Lower lobe of right lung (tissue), 2 donors: Measurements from ENCODE around the gene AHR. TPM values are rescaled to one million over a fixed set of nuclear protein-coding genes. Genes with fewer than 3 reads are reported as not detected.

Experiments
- ATAC-seq, 2 donors: fragments of 200-7000 bp; cut with Tn5 transposase; one replicate each; pipeline ENCODE4 v1.9.1; 2020 to 2022; ENCODE audit warnings: mild to moderate bottlenecking in 2 of 2, moderate library complexity in 2 of 2
- DNase-seq: peaks from one replicate; pipeline ENCODE4 v3.0.0-alpha.2; 2020
- H3K27ac ChIP-seq: fragments of 200-600 bp; one replicate; pipeline ENCODE4 v1.8.0; 2022
- H3K27me3 ChIP-seq: fragments of 200-600 bp; one replicate; pipeline ENCODE4 v1.8.0; 2022; ENCODE audit warnings: low read depth
- H3K36me3 ChIP-seq: fragments of 200-600 bp; one replicate; pipeline ENCODE4 v1.8.0; 2022; ENCODE audit warnings: mild to moderate bottlenecking
- H3K4me1 ChIP-seq: fragments of 200-600 bp; one replicate; pipeline ENCODE4 v1.8.0; 2022
- H3K4me3 ChIP-seq: fragments of 200-600 bp; one replicate; pipeline ENCODE4 v1.8.0; 2022; ENCODE audit warnings: mild to moderate bottlenecking
- H3K9me3 ChIP-seq: fragments of 200-600 bp; one replicate; pipeline ENCODE4 v1.8.0; 2022
- intact Hi-C: fragments of 100-400 bp; cut with DNase I; formaldehyde crosslinking; loops from one replicate; pipeline ENCODE4 v1.11.0; 2022
- total RNA-seq: library from RNA; stranded (reverse); fragmentation: NEBNext Ultra II Directional; extraction: Animal tissue kit (Norgen Biotek cat#: 25700); gene quantifications from one replicate; pipeline ENCODE4 v1.2.1, GENCODE V29; 2021
- TF ChIP-seq, protein P1 (sequence below): fragments of 200-600 bp; IDR thresholded peaks from one replicate; pipeline ENCODE4 v1.8.0; 2022; ENCODE audit warnings: antibody characterized with exemption, mild to moderate bottlenecking
- donor health status: DM: no; HTN: yes; CAD: no; lungs with severe emphysema.

Gene AHR
- total RNA-seq, 1 donor from 2014 or later: 132 TPM

DNA sequence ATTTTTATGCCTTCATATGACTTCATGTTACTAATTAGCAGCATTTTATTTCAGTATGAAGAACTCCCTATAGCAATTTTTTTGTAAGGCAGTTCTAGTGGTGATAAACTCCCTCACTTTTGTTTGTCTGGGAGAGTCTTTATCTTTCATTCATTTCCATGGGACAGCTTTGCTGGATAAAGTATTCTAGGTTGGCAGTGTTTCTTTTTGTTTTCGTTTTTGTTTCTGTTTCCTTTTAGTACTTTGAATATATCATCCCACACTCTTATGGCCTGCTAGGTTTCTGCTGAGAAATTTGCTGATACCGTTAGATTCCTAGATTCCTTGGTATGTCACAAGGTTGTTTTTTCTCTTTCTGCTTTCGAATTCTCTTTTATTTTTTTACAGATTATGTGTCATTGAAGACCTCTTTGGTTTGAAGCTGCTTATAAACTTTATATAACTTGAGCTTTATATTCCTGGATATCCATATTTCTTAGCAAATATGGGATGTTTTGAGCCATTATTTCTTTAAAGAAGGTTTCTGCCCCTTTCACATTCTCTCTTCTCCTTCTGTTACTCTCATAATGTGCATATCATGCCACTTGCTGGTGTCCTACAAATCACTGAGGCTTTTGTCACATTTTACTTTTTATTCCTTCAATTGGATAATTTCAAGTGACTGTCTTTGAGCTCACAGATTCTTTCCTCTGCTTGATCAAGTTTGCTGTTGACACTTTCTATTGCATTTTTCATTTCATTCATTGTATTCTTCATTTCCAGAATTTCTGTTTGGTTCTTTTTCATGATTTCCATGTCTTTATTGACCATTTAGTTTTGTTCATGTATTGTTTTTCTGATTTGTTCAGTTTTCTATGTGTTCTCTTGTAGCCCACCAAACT lies 28.9 kb upstream of the AHR start:
- TF ChIP-seq, protein P1, sequence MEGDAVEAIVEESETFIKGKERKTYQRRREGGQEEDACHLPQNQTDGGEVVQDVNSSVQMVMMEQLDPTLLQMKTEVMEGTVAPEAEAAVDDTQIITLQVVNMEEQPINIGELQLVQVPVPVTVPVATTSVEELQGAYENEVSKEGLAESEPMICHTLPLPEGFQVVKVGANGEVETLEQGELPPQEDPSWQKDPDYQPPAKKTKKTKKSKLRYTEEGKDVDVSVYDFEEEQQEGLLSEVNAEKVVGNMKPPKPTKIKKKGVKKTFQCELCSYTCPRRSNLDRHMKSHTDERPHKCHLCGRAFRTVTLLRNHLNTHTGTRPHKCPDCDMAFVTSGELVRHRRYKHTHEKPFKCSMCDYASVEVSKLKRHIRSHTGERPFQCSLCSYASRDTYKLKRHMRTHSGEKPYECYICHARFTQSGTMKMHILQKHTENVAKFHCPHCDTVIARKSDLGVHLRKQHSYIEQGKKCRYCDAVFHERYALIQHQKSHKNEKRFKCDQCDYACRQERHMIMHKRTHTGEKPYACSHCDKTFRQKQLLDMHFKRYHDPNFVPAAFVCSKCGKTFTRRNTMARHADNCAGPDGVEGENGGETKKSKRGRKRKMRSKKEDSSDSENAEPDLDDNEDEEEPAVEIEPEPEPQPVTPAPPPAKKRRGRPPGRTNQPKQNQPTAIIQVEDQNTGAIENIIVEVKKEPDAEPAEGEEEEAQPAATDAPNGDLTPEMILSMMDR: no peak
- intact Hi-C loops: no loop called here
- Histone ChIP-seq H3K9me3 (peaks cover 40% of the 10 kb centered on the region), H3K36me3 (no peaks in the 10 kb centered on the region), H3K4me3 (no peak overlapping the region), H3K27me3 (no peaks in the 10 kb centered on the region), H3K4me1 (peaks cover 5% of the 10 kb centered on the region), H3K27ac (no peak overlapping the region)
- DNase-seq (no peak), ATAC-seq (no peak)

- no peaks in the 10 kb centered on the region for H3K27me3 ChIP-seq
- H3K4me3 ChIP-seq: no peak overlapping the region
- peak overlapping the region; percentile 44 for H3K27ac ChIP-seq
- DNase-seq (no peak), ATAC-seq (peak; percentile 24 to 33)
- intact Hi-C loops: no loop called here
- no peaks in the 10 kb centered on the region for H3K36me3 ChIP-seq
- peaks cover 8% of the 10 kb centered on the region for H3K9me3 ChIP-seq
- TF ChIP-seq, protein P1: no peak
- peaks cover 28% of the 10 kb centered on the region for H3K4me1 ChIP-seq
Measured at GRCh38 chr7:17274551-17275245, 23.8 kb upstream of the AHR start.

DNA sequence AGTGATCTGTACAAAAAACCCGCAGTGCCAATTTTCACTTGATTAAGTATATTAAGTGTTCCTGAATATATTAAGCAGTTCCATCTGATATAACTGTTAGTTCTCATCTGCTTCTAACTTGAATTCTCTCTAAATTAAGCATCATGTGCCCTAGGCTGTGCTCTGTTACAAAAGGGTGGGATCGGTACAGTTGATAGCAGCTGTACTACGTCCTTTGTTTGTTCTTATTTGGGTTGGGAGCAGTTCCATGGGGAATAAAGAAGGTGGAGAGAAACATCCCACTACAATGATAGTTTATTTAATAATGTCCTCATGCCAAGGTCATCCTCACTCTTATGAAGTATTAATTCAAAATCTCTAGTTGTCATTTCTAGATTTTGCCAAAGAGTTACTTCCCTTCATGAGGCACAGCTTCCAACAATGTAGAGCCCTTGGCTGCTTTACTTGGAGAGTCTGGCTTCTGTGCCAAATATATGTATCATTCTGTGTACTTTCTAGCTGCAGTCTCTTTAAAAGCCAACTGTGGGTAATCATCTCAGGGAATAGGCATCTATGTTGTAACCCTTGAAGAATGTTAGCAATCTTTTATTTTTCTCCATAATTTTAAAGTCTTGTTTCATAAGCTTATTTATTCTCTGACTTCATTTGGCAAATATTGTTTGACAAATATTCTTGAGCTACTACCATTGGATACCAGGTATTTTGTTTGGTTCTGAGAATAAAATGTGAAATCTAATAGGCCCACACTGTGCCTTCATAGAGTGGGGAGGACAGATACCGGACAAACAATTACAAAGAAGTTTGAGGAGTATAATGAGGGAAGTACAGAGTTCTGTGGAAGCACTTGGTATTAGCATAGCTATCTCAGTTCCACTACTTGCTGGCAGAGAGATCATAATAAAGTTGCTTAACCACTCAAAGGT lies 22.4 kb upstream of the AHR start:
- H3K27me3 ChIP-seq: no peaks in the 10 kb centered on the region
- H3K36me3 ChIP-seq: no peaks in the 10 kb centered on the region
- no peaks in the 10 kb centered on the region for H3K9me3 ChIP-seq
- DNase-seq: no peak
- TF ChIP-seq, protein P1: no peak
- intact Hi-C loops: no loop called here
- H3K4me1 ChIP-seq: peaks cover 28% of the 10 kb centered on the region
- peak; percentile 91 to 96 for ATAC-seq
- H3K4me3 ChIP-seq: no peak overlapping the region
- peak overlapping the region; percentile 44 for H3K27ac ChIP-seq

DNA sequence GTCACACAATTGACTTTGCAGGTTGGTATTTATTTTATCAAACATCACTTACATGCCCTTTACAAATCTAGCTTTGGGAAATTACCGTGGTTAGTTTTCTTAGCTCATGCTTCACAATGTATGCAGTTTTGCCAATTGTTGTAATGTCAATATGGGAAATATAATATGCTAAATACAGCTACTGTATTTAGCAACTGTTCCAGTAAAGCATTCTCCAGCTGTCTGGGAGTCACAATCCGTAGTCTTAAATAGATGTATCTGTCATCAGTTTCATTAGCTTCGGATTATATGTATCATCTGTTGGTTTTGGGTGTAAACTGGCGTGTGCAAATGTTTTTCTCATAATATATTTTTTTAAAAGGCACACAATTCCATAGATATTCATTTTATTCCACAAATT lies 19.4 kb upstream of the AHR start:
- intact Hi-C loops: no loop called here
- no peaks in the 10 kb centered on the region for H3K9me3 ChIP-seq
- TF ChIP-seq, protein P1: no peak
- DNase-seq: no peak
- H3K27me3 ChIP-seq: no peaks in the 10 kb centered on the region
- no peaks in the 10 kb centered on the region for H3K36me3 ChIP-seq
- no peak for ATAC-seq
- peaks cover 28% of the 10 kb centered on the region for H3K4me1 ChIP-seq
- H3K27ac ChIP-seq: no peak overlapping the region
- H3K4me3 ChIP-seq: no peak overlapping the region

DNA sequence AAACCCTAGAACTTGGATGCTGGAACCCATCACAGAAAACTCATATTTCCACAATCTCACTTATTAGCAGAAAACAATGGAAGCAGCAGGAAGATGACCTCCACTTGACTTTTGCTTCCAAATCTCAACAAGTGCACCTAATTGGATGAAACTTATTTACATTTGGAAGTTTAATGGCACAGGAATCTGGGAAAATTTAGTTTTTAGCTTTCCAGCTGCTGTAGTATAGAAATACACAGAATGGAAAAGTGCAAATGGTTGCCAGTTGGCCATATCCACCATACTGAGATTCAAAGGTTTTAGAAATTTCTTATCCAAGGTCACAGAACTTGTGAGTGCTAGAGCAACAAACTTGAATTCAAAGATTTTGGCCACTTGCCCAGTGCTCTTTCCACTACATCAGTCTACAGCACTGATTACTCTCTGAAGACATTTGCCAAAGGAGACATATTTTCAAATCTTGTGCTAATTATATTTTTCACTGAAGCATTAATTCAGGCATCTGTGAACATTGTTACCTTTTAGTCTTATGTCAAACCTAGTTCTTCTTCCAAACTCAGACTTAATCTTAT lies 9.3 kb upstream of the AHR start:
- Histone ChIP-seq H3K36me3 (no peaks in the 10 kb centered on the region), H3K9me3 (no peaks in the 10 kb centered on the region), H3K4me1 (peaks cover 12% of the 10 kb centered on the region), H3K4me3 (no peak overlapping the region), H3K27ac (no peak overlapping the region), H3K27me3 (no peaks in the 10 kb centered on the region)
- ATAC-seq (peak in 1 of 2 donors; percentile 69), DNase-seq (no peak)
- TF ChIP-seq, protein P1: no peak
- intact Hi-C loops: no loop called here
